Activated CD4-positive, alpha-beta T cell treated with anti-CD3 and anti-CD28 coated beads, Interleukin-2, amount 50 U/mL, for 48 hours (primary cell): Measurements from ENCODE around the gene IGFALS.
A peak's percentile ranks its signal among the peaks of the same experiment; 100 is the strongest.

Source experiments
- DNase-seq, 2 experiments: peaks; one replicate each; pipeline ENCODE4 v3.0.0-alpha.2; 2020

The IGFALS gene

GRCh38 chr16:1793578-1794220, at the start of gene IGFALS:
TSS of gene IGFALS (minus strand) at chr16:1793705. CDS start at chr16:1793652, 53 bp downstream.
- no peak for DNase-seq

DNA sequence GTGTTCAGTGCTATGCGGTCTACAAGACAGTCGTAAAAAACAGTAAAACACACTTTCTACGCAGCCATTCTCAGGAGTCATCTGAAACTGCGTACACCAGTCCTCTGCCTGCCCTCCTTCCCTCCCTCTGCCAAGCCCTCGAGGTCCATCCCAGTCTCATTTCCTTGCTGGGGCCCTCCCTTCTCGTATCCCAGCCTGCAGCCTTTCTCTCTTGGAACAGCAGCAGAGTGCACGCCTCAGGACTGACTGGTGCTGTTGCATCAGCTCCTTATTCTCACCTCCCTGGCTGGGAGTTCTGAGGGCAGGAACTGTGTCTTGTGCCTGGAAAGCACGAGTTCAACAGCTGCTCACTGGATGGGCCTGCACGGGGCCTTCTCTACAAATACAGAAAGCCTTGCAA, 46.0 kb upstream of the IGFALS start:
- DNase-seq = no peak

DNA sequence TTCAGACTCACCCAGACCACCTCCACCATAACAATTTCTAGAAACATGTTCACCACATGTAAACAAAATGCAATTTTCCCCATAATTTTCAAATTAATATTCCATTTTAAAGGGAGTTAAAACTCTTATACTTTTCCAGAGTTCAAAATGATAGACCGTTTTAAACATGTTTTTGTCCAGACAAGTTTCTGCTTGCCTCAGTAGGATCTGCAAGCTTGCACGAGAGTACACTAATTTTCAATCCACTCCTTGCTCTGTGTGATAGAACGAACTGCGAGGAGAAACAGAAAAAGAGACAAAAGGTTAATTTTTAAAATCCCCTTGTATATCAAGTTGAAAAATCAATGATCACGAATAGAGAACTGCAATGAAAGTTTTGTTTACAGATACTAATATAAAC, 40.6 kb upstream of the IGFALS start:
- no peak for DNase-seq

- no peak for DNase-seq
These were observed 39.4 kb upstream of the IGFALS start for GRCh38 chr16:1832838-1833454.

- DNase-seq = no peak
These were observed 37.9 kb upstream of the IGFALS start for GRCh38 chr16:1831186-1832075.

- no peak for DNase-seq
These were observed 36.7 kb upstream of the IGFALS start for GRCh38 chr16:1830213-1830612.

DNA sequence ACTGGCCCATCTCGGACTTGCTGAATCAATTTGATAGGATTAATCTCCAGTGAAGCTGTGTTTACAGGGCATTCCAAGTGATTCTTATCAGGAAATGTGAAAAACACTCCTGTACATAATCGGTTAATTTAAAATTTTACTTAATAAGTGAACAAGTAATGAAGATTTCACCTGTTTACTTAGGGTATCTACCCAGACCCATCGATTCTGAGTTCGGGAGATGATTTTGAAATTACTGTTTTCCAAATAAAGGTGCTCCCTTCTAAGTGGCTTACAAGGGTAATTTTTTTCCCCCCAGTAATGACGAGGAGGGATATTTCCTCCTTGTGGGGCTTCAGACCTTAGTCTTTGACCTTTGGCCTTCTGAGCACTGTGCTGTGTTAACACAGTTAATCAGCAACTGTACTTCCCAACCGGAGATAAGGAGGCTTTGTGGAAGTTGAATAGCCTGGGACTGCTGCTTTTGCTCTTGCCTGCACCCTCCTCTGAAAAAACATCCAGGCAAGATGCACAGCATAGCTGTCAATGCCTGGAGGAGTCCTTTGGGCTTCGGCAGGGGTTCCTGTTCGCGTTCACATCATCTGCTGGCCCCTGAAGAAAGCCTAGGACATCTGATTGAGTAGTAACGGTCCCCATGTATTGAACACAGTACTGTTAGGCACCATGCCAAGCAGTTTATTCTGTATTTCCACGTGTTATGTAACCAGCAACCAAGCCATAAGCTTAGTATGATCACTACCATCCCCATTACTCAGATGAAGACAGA, 35.3 kb upstream of the IGFALS start:
- DNase-seq = no peak

DNA sequence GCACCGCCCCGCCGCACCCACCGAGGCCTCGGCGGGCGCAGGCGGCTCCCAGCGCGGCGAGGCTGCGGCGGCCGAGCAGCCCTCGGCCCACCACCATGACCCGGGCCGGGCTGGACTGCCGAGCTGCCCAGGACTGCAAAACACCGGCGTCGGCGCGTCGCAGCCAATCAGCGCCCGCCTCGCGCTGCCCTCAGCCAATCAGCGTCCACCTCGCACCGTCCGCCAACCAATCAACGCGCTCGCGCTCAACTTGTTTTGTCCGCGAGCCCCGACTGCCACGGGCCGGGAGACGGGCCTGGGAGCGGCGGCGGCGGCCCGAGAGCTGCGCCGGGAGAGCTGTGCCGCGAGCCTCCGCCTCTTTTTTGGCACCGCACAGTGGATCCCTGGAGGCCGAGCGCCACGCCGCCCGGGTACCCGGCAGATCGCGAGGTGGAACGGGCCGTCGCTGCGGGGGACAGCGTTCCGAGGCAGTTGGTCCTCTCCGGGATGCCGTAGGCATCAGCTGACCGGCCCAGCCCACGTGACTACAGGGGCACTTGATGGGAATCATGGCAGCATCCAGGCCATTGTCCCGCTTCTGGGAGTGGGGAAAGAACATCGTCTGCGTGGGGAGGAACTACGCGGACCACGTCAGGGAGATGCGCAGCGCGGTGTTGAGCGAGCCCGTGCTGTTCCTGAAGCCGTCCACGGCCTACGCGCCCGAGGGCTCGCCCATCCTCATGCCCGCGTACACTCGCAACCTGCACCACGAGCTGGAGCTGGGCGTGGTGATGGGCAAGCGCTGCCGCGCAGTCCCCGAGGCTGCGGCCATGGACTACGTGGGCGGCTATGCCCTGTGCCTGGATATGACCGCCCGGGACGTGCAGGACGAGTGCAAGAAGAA, 33.4 kb upstream of the IGFALS start, which contains the start of the genes FAHD1 and HAGH:
Gene FAHD1, plus strand, starts transcription at position 516 of the 883 bp plus-strand sequence. Its CDS starts 33 bp downstream, at position 549.
Gene HAGH, minus strand, starts transcription at position 135 of the 883 bp plus-strand sequence. Its CDS starts 38 bp downstream, at position 97.
- DNase-seq = peak; percentile 89 to 92

GRCh38 chr16:1825864-1826690, 32.6 kb upstream of the IGFALS start:
- DNase-seq = peak; percentile 66 to 68

GRCh38 chr16:1825381-1825863, 31.9 kb upstream of the IGFALS start:
- DNase-seq = no peak

DNA sequence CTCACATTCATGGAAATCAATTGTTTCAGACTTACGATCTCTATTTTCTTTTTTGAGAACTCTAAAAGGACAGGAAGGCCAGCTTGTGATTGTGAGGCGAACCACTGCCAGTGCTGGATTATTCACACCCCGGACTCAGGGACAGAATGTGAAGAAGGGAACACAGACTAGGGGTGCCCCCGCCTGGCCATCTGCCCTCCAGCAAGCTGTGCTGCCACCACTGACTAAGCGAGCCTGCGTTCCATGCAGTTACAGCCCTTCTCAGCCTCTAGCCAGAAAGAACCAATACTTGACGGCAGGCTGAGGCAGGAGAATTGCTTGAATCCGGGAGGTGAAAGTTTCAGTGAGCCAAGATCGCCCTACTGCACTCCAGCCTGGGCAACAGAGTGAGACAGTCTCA, 30.3 kb upstream of the IGFALS start:
- DNase-seq = peak in 1 of 2 experiments; percentile 9

GRCh38 chr16:1822801-1823200, 29.3 kb upstream of the IGFALS start:
- DNase-seq = no peak

DNA sequence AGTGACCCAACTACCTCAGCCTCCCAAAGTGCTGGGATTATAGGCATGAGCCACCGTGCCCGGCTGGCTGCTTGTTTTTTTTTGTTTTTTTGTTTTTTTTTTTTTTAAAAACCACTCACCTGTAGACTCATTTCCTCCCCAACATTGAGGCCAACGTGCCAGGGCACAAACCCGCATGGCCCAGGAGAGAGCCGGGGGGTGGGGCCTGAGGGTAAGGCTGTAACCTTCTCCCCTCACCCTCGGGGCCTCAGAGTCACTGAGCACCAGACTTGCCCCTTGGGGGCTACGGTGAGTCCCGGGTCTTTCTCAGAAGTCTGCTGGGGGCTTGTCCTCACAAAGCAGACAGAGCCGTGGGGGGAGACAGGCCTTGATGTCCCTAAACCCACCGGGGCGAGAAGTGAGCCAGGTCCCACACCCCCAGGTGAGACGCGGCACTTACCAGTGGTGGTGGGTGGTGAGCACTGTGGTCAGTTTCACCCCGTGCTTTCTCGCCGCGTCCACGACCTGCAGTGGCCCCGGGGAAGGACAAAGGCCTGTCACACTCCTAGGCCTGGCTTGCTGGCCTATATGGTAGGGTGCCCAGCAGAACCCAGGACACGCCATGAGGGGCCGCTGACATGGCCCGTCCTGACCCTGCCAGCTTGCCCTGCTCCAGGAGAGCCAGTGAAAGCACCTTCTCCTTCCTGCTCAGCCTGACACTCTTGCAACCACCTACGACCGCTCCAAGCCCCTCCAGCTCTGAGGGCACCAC, 28.5 kb upstream of the IGFALS start:
- DNase-seq = no peak

DNA sequence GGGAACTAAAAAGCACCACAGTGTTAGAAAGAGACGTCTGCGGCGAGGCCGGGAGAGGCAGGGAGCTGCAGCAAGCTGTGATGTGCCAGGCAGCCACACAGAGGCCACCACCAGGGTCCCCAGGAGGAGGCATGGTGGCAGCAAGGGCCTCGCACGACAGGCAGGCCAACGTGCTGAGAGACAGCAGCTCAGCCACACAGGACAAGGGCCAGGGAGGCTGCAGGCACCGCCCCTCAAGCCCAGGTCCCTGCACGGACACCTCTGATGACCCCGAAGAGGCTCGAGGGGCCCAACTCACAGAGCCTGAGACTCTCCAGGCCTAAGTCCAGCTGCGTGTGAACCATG, 27.4 kb upstream of the IGFALS start:
- no peak for DNase-seq

GRCh38 chr16:1820096-1820945, 26.8 kb upstream of the IGFALS start:
- no peak for DNase-seq

GRCh38 chr16:1819611-1820010, 26.1 kb upstream of the IGFALS start:
- no peak for DNase-seq

GRCh38 chr16:1818873-1819525, 25.5 kb upstream of the IGFALS start:
- DNase-seq = no peak

GRCh38 chr16:1818204-1818872, 24.8 kb upstream of the IGFALS start:
- DNase-seq = no peak
